HepG2 (cell line): ENCODE measurements around the gene PFN1. TPM values are rescaled to one million over a fixed set of nuclear protein-coding genes. Genes with fewer than 3 reads are reported as not detected.

Experiments
- ATAC-seq: fragments of 200-7000 bp; cut with Tn5 transposase; 3 replicates; pipeline ENCODE4 v1.9.1; 2020; ENCODE audit warnings: mild to moderate bottlenecking, moderate library complexity
- BruUV-seq: library from RNA; stranded (reverse); fragments of 400-500 nt; replicated peaks from 2 replicates; lab custom pipeline; 2021; lab: Mats Ljungman, UMichigan
- CTCF ChIA-PET: fragments of 300-600 bp; formaldehyde crosslinking; extraction: SDS; loops from one replicate; lab custom pipeline; 2021; ENCODE audit warnings: low total read pairs, inconsistent platforms, low intra/inter-chr PET ratio; lab: Yijun Ruan, JAX
- POLR2A ChIA-PET: fragments of 350-600 bp; sonication (Branson Sonifier 250); formaldehyde crosslinking; loops from one replicate; lab custom pipeline; 2020; ENCODE audit warnings: antibody characterized with exemption, inconsistent platforms; lab: Yijun Ruan, JAX
- DNase-seq: peaks from one replicate; pipeline ENCODE4 v3.0.0-alpha.2; 2015; ENCODE audit warnings: low spot score
- FAIRE-seq: peaks from 3 replicates; lab custom pipeline; 2011; peaks lifted over from hg19 to GRCh38; lab: Jason Lieb, UNC
- H2AFZ ChIP-seq: one replicate; pipeline ENCODE4 v1.6.1; 2011; ENCODE audit warnings: low read length, inconsistent platforms
- H3K27ac ChIP-seq: fragments of 300-600 bp; 3 replicates; pipeline ENCODE4 v1.8.0; 2011; ENCODE audit warnings: mixed run types, mild to moderate bottlenecking, mixed read lengths, low read length, inconsistent platforms; ENCODE audit not compliant: insufficient read depth; ENCODE audit errors: extremely low read length
- H3K27me3 ChIP-seq, 2 experiments: fragments of 200-600 bp in 1 of 2; 2 replicates in 1 of 2; 3 replicates in 1 of 2; pipeline versions ENCODE4 v1.6.0 to v1.8.0; 2011; ENCODE audit warnings: low read length in 2 of 2, mild to moderate bottlenecking in 2 of 2, moderate library complexity in 2 of 2, inconsistent platforms in 1 of 2; ENCODE audit not compliant: insufficient read depth in 2 of 2, control insufficient read depth in 1 of 2
- H3K36me3 ChIP-seq, 2 experiments: fragments of 200-600 bp in 1 of 2; replicated peaks in 1 of 2; 2 replicates in 1 of 2; 3 replicates in 1 of 2; pipeline versions ENCODE4 v1.5.1 to v1.8.0; 2011; ENCODE audit warnings: low read length in 2 of 2, inconsistent platforms in 1 of 2; ENCODE audit not compliant: insufficient read depth in 2 of 2, control insufficient read depth in 1 of 2
- H3K4me1 ChIP-seq: 2 replicates; pipeline ENCODE4 v1.5.1; 2012; ENCODE audit warnings: low read length, inconsistent platforms; ENCODE audit not compliant: insufficient read depth
- H3K4me2 ChIP-seq: 2 replicates; pipeline ENCODE4 v1.6.0; 2011; ENCODE audit warnings: low read depth, low read length, inconsistent platforms
- H3K4me3 ChIP-seq, 3 experiments: fragments of 200-600 bp in 1 of 3; sonication (generic), shearing (Covaris generic) in 1 of 3; replicated peaks in 1 of 3; 2 replicates each; pipeline ENCODE4 v1.5.1; 2011 to 2016; ENCODE audit warnings: low read length in 3 of 3, inconsistent platforms in 2 of 3, low read depth in 2 of 3, mild to moderate bottlenecking in 2 of 3, control low read depth in 1 of 3, mixed read lengths in 1 of 3; ENCODE audit not compliant: insufficient read depth in 1 of 3
- H3K79me2 ChIP-seq: one replicate; pipeline ENCODE4 v1.6.1; 2011; ENCODE audit warnings: low read length, inconsistent platforms; ENCODE audit not compliant: insufficient read depth
- H3K9ac ChIP-seq: 2 replicates; pipeline ENCODE4 v1.6.0; 2011; ENCODE audit warnings: mild to moderate bottlenecking, low read depth, low read length, inconsistent platforms; ENCODE audit not compliant: insufficient read depth
- H3K9me3 ChIP-seq: 2 replicates; pipeline ENCODE4 v1.5.1; 2012; ENCODE audit warnings: mild to moderate bottlenecking, low read length
- H4K20me1 ChIP-seq: 2 replicates; pipeline ENCODE4 v1.6.0; 2011; ENCODE audit warnings: inconsistent platforms, mild to moderate bottlenecking, low read length, moderate library complexity; ENCODE audit not compliant: insufficient read depth
- AGO1 ChIP-seq: fragments of 200-400 bp; formaldehyde crosslinking; IDR thresholded peaks from 2 replicates; pipeline ENCODE4 v1.6.1; 2017; ENCODE audit warnings: mild to moderate bottlenecking, low read depth, low read length, moderate library complexity; ENCODE audit not compliant: poor library complexity, severe bottlenecking
- AGO2 ChIP-seq: fragments of 200-400 bp; formaldehyde crosslinking; optimal IDR thresholded peaks from 2 replicates; pipeline ENCODE3; 2017; ENCODE audit warnings: mild to moderate bottlenecking, low read depth, low read length, moderate library complexity
- AKAP8 ChIP-seq: sonication (generic); formaldehyde crosslinking; IDR thresholded peaks from 2 replicates; pipeline ENCODE4 v1.5.1; 2020; ENCODE audit warnings: mild to moderate bottlenecking, missing genetic modification reagents
- CBX5 ChIP-seq: sonication (generic); formaldehyde crosslinking; IDR thresholded peaks from 2 replicates; pipeline ENCODE4 v1.4.0; 2020; ENCODE audit warnings: missing genetic modification reagents, borderline replicate concordance
- HNRNPH1 ChIP-seq: fragments of 200-400 bp; formaldehyde crosslinking; optimal IDR thresholded peaks from 2 replicates; pipeline ENCODE3; 2017; ENCODE audit warnings: mild to moderate bottlenecking, low read depth, low read length
- HOXD1 ChIP-seq: sonication (generic); formaldehyde crosslinking; IDR thresholded peaks from 2 replicates; pipeline ENCODE4 v1.5.0; 2020; ENCODE audit warnings: missing genetic modification reagents
- NR2F2 ChIP-seq: IDR thresholded peaks from 2 replicates; pipeline ENCODE4 v1.6.1; 2012; ENCODE audit warnings: low read depth, inconsistent platforms, borderline replicate concordance
- POLR2A ChIP-seq, 2 experiments: IDR thresholded peaks; 2 replicates each; pipeline ENCODE4 v1.6.1; 2011; ENCODE audit warnings: low read depth in 2 of 2, low read length in 2 of 2, mild to moderate bottlenecking in 1 of 2, moderate library complexity in 1 of 2; ENCODE audit not compliant: insufficient read depth in 1 of 2
- PRMT3 ChIP-seq: sonication (generic); formaldehyde crosslinking; IDR thresholded peaks from 2 replicates; pipeline ENCODE4 v1.8.1; 2022; ENCODE audit warnings: low read depth, mild to moderate bottlenecking, moderate library complexity, missing genetic modification reagents, borderline replicate concordance
- RAD21 ChIP-seq: fragments of 450-650 bp; formaldehyde crosslinking; IDR thresholded peaks from 2 replicates; pipeline ENCODE4 v1.5.0; 2020; ENCODE audit warnings: mild to moderate bottlenecking
- RAD51 ChIP-seq: fragments of 450-650 bp; IDR thresholded peaks from 2 replicates; pipeline ENCODE4 v1.6.1; 2016; ENCODE audit warnings: borderline replicate concordance
- RBFOX2 ChIP-seq: fragments of 200-400 bp; formaldehyde crosslinking; IDR thresholded peaks from 2 replicates; pipeline ENCODE4 v1.6.1; 2017; ENCODE audit warnings: low read depth, mild to moderate bottlenecking, low read length
- RBM22 ChIP-seq: fragments of 200-400 bp; formaldehyde crosslinking; optimal IDR thresholded peaks from 2 replicates; pipeline ENCODE3; 2017; ENCODE audit warnings: mild to moderate bottlenecking, low read length, moderate library complexity
- TAF1 ChIP-seq: sonication (generic); formaldehyde crosslinking; IDR thresholded peaks from 2 replicates; pipeline ENCODE4 v1.4.0; 2020; ENCODE audit warnings: missing genetic modification reagents
- ZBTB20 ChIP-seq: sonication (generic); formaldehyde crosslinking; IDR thresholded peaks from 2 replicates; pipeline ENCODE4 v1.8.1; 2023; ENCODE audit warnings: missing genetic modification reagents, low read depth, mild to moderate bottlenecking, borderline replicate concordance
- ZFP37 ChIP-seq: sonication (generic); formaldehyde crosslinking; IDR thresholded peaks from 2 replicates; pipeline ENCODE4 v1.4.0; 2020; ENCODE audit warnings: missing genetic modification reagents, borderline replicate concordance
- WGBS: methylation state at CpG from one replicate; pipeline ENCODE4 v1.1.6; 2017; ENCODE audit warnings: low lambda C conversion rate; 5-methylcytosine and 5-hydroxymethylcytosine counted together
- in situ Hi-C: cut with HindIII; loops from 2 replicates; pipeline ENCODE4 v1.10.0; 2017; ENCODE audit warnings: low pct_unique_long_range_greater_than_20kb; ENCODE audit not compliant: extremely low pct_ligation_motif_present
- intact Hi-C: fragments of 100-400 bp; cut with micrococcal nuclease; formaldehyde crosslinking; loops from one replicate; pipeline ENCODE4 v1.10.0; 2022; ENCODE audit not compliant: unreplicated experiment
- polyA plus RNA-seq, 8 experiments: library from polyadenylated mRNA; depleted of rRNA in 3 of 8; stranded (reverse) in 7 of 8; unstranded in 1 of 8; fragments of >200 nt; fragmentation: Illumina TruSeq in 4 of 8; extraction: Trizol in 4 of 8; gene quantifications; 2 replicates each; pipeline versions ENCODE4 v1.2.1 to v1.2.3, GENCODE V29; 2011 to 2016; ENCODE audit warnings: low read depth in 4 of 8, missing spikeins in 1 of 8, mixed read lengths in 1 of 8; ENCODE audit not compliant: insufficient read depth in 1 of 8
- total RNA-seq, 5 experiments: library from RNA; depleted of rRNA; stranded (reverse); fragments of >200 nt; fragmentation: Illumina TruSeq; extraction: Trizol; gene quantifications; 2 replicates each; pipeline ENCODE4 v1.2.3, GENCODE V29; 2016; ENCODE audit warnings: low read depth in 1 of 5
- TF ChIP-seq, protein P1 (sequence below): sonication (generic); formaldehyde crosslinking; IDR thresholded peaks from 2 replicates; pipeline ENCODE4 v1.4.0; 2020; ENCODE audit warnings: missing genetic modification reagents, borderline replicate concordance
- TF ChIP-seq, protein P2 (sequence below), 2 experiments: sonication (generic) in 1 of 2; formaldehyde crosslinking in 1 of 2; IDR thresholded peaks; 2 replicates each; pipeline versions ENCODE4 v1.6.1 to v1.9.0; 2014 to 2022; ENCODE audit warnings: antibody characterized with exemption in 1 of 2, borderline replicate concordance in 1 of 2, inconsistent platforms in 1 of 2, low read depth in 1 of 2, missing genetic modification reagents in 1 of 2

The PFN1 gene
- total and polyA plus RNA-seq, 2 of the 13 experiments (the other 11 are each of a cell fraction or from before 2014, with no cell fraction given) = 494 to 613 TPM

DNA sequence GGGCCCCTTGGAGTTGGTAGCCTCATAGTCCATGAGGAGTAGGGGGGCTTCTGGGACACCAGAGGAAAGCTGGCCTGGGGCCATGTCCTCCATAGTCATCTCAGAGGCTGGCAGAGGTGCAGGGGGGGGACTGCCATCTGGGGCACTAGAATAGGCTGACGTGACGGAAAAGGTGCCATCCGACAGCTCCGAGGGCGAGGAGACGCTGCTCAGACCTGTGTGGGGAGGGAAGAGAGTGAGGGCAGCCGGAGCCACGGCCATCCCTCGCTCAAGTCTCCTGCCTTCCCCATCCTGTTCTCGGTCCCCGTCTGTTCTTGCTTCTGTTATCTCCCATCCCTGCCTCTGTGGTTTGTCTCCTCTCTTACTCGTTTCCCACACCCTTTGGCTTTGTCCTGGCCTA is 24.0 kb upstream of the PFN1 start:
- H4K20me1 ChIP-seq = no peaks in the 10 kb centered on the region
- ChIA-PET POLR2A (interaction anchor here (1.4 to 6.6 kb wide), 3 partner anchors 32 to 63 kb away, joined by 5 to 103 read pairs (median 10); partner anchors contain the start of genes RNF167 and SLC25A11), CTCF (no interaction called here)
- in situ Hi-C loops = no loop called here
- H2AFZ ChIP-seq = no peak overlapping the region
- peaks cover under 1 to 13% of the 10 kb centered on the region in 2 experiments for H3K36me3 ChIP-seq
- DNase-seq = no peak
- H3K27ac ChIP-seq = no peak overlapping the region
- FAIRE-seq = no peak
- no peak overlapping the region for H3K9ac ChIP-seq
- no TSS peak for BruUV-seq
- intact Hi-C loops = no loop called here
- peaks cover 27% of the 10 kb centered on the region for H3K4me1 ChIP-seq
- H3K27me3 ChIP-seq = no peaks in the 10 kb centered on the region; a peak in 1 of 5 replicates
- peaks cover 21% of the 10 kb centered on the region for H3K79me2 ChIP-seq
- WGBS = 96% methylated on average over 12 of the region's 12 CpGs
- H3K9me3 ChIP-seq = no peaks in the 10 kb centered on the region
- no peak for ATAC-seq
- H3K4me3 ChIP-seq = no peak overlapping the region
- H3K4me2 ChIP-seq = no peak overlapping the region
- TF ChIP-seq RAD21 (CRISPR knock-in tag) (no peak), ZBTB20 (CRISPR knock-in tag) (no peak), CBX5 (CRISPR knock-in tag) (no peak), HNRNPH1 (peak; percentile 65), RBFOX2 (peak; percentile 53; the same call in 1 of the 2 replicates), TAF1 (CRISPR knock-in tag) (no peak), AKAP8 (CRISPR knock-in tag) (peak; percentile 34; the same call in 1 of the 2 replicates), NR2F2 (no peak), RAD51 (no peak), AGO1 (peak; percentile 77), HOXD1 (no peak), AGO2 (peak; percentile 85), ZFP37 (CRISPR knock-in tag) (no peak), POLR2A (IDR thresholded peaks at IDR 0.05; ENCODE audit: insufficient read depth in 1 of 2, low read depth in 2 of 2, low read length in 2 of 2) (peak in 1 of 2 experiments; percentile 49; a peak in 1 of 4 replicates), RBM22 (peak; percentile 71), PRMT3 (CRISPR knock-in tag) (no peak)
- TF ChIP-seq, protein P1, sequence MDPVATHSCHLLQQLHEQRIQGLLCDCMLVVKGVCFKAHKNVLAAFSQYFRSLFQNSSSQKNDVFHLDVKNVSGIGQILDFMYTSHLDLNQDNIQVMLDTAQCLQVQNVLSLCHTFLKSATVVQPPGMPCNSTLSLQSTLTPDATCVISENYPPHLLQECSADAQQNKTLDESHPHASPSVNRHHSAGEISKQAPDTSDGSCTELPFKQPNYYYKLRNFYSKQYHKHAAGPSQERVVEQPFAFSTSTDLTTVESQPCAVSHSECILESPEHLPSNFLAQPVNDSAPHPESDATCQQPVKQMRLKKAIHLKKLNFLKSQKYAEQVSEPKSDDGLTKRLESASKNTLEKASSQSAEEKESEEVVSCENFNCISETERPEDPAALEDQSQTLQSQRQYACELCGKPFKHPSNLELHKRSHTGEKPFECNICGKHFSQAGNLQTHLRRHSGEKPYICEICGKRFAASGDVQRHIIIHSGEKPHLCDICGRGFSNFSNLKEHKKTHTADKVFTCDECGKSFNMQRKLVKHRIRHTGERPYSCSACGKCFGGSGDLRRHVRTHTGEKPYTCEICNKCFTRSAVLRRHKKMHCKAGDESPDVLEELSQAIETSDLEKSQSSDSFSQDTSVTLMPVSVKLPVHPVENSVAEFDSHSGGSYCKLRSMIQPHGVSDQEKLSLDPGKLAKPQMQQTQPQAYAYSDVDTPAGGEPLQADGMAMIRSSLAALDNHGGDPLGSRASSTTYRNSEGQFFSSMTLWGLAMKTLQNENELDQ (CRISPR knock-in tag) = no peak
- TF ChIP-seq, protein P2, sequence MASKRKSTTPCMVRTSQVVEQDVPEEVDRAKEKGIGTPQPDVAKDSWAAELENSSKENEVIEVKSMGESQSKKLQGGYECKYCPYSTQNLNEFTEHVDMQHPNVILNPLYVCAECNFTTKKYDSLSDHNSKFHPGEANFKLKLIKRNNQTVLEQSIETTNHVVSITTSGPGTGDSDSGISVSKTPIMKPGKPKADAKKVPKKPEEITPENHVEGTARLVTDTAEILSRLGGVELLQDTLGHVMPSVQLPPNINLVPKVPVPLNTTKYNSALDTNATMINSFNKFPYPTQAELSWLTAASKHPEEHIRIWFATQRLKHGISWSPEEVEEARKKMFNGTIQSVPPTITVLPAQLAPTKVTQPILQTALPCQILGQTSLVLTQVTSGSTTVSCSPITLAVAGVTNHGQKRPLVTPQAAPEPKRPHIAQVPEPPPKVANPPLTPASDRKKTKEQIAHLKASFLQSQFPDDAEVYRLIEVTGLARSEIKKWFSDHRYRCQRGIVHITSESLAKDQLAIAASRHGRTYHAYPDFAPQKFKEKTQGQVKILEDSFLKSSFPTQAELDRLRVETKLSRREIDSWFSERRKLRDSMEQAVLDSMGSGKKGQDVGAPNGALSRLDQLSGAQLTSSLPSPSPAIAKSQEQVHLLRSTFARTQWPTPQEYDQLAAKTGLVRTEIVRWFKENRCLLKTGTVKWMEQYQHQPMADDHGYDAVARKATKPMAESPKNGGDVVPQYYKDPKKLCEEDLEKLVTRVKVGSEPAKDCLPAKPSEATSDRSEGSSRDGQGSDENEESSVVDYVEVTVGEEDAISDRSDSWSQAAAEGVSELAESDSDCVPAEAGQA (IDR thresholded peaks at IDR 0.05; ENCODE audit: low read depth) = no peak
- TF ChIP-seq, protein P2 (CRISPR knock-in tag; IDR thresholded peaks at IDR 0.05; ENCODE audit: borderline replicate concordance) = no peak
